Liver (tissue), 9 donors: ENCODE measurements around the gene SGK2. TPM values are rescaled to one million over a fixed set of nuclear protein-coding genes. Genes with fewer than 3 reads are reported as not detected.

Source experiments
- DNase-seq: peaks from one replicate; pipeline ENCODE4 v3.0.0-alpha.2; 2017; ENCODE audit warnings: low spot score
- H3K27ac ChIP-seq, 2 donors: one replicate each; pipeline ENCODE4 v1.7.0; 2013; ENCODE audit warnings: inconsistent platforms in 2 of 2, low read length in 2 of 2, control low read depth in 1 of 2, low read depth in 1 of 2, mild to moderate bottlenecking in 1 of 2
- H3K27me3 ChIP-seq, 4 donors: one replicate each; pipeline versions ENCODE4 v1.6.1 to v1.7.0; 2013; ENCODE audit warnings: low read length in 3 of 4, inconsistent platforms in 1 of 4, mild to moderate bottlenecking in 1 of 4, moderate library complexity in 1 of 4; ENCODE audit not compliant: control insufficient read depth in 4 of 4, insufficient read depth in 4 of 4
- H3K36me3 ChIP-seq, 4 donors: one replicate each; pipeline versions ENCODE4 v1.6.1 to v1.7.0; 2013; ENCODE audit warnings: low read length in 3 of 4, mild to moderate bottlenecking in 3 of 4, low read depth in 1 of 4, moderate library complexity in 1 of 4; ENCODE audit not compliant: control insufficient read depth in 4 of 4, insufficient read depth in 3 of 4
- H3K4me1 ChIP-seq, 4 donors: one replicate each; pipeline versions ENCODE4 v1.6.1 to v1.7.0; 2013; ENCODE audit warnings: low read length in 3 of 4, mild to moderate bottlenecking in 3 of 4, moderate library complexity in 1 of 4; ENCODE audit not compliant: control insufficient read depth in 4 of 4, insufficient read depth in 4 of 4
- H3K4me3 ChIP-seq, 3 donors: one replicate each; pipeline versions ENCODE4 v1.6.1 to v1.7.0; 2013; ENCODE audit warnings: low read length in 3 of 3, control low read depth in 1 of 3, low read depth in 1 of 3, mild to moderate bottlenecking in 1 of 3
- H3K9ac ChIP-seq, 2 donors: one replicate each; pipeline ENCODE4 v1.7.0; 2013; ENCODE audit warnings: low read length in 2 of 2, mild to moderate bottlenecking in 2 of 2, moderate library complexity in 2 of 2, control low read depth in 1 of 2, low read depth in 1 of 2
- H3K9me3 ChIP-seq, 4 donors: one replicate each; pipeline versions ENCODE4 v1.6.1 to v1.7.0; 2013; ENCODE audit warnings: low read length in 3 of 4; ENCODE audit not compliant: control insufficient read depth in 4 of 4
- ATF3 ChIP-seq: IDR thresholded peaks from 2 replicates; pipeline ENCODE4 v1.6.1; 2016; ENCODE audit warnings: antibody characterized with exemption
- EGR1 ChIP-seq, 2 donors: IDR thresholded peaks; 2 replicates each; pipeline ENCODE4 v1.6.1; 2016 to 2018; ENCODE audit warnings: antibody characterized with exemption in 2 of 2, low read depth in 2 of 2
- FOXA1 ChIP-seq: IDR thresholded peaks from 2 replicates; pipeline ENCODE4 v1.6.1; 2016; ENCODE audit warnings: antibody characterized with exemption
- FOXA2 ChIP-seq: IDR thresholded peaks from 2 replicates; pipeline ENCODE4 v1.6.1; 2016; ENCODE audit warnings: antibody characterized with exemption
- GABPA ChIP-seq, 2 donors: IDR thresholded peaks in 1 of 2; conservative IDR thresholded peaks in 1 of 2; 2 replicates each; pipeline ENCODE4 v1.6.1; 2016; ENCODE audit warnings: antibody characterized with exemption in 2 of 2, mild to moderate bottlenecking in 1 of 2, moderate library complexity in 1 of 2
- HNF4A ChIP-seq, 2 donors: conservative IDR thresholded peaks; 2 replicates each; pipeline ENCODE4 v1.6.1; 2016; ENCODE audit warnings: antibody characterized with exemption in 2 of 2, mild to moderate bottlenecking in 2 of 2
- HNF4G ChIP-seq: IDR thresholded peaks from 2 replicates; pipeline ENCODE4 v1.6.1; 2016; ENCODE audit warnings: antibody characterized with exemption
- JUND ChIP-seq, 2 donors: IDR thresholded peaks; 2 replicates each; pipeline ENCODE4 v1.6.1; 2016; ENCODE audit warnings: antibody characterized with exemption in 2 of 2
- MAX ChIP-seq: IDR thresholded peaks from 2 replicates; pipeline ENCODE4 v1.6.1; 2016; ENCODE audit warnings: antibody characterized with exemption
- NR2F2 ChIP-seq: IDR thresholded peaks from 2 replicates; pipeline ENCODE4 v1.6.1; 2016; ENCODE audit warnings: antibody characterized with exemption
- RAD21 ChIP-seq, 2 donors: IDR thresholded peaks; 2 replicates each; pipeline ENCODE4 v1.6.1; 2016; ENCODE audit warnings: antibody characterized with exemption in 2 of 2, mild to moderate bottlenecking in 2 of 2
- RXRA ChIP-seq, 2 donors: IDR thresholded peaks; 2 replicates each; pipeline ENCODE4 v1.6.1; 2017 to 2018; ENCODE audit warnings: antibody characterized with exemption in 2 of 2, mild to moderate bottlenecking in 1 of 2
- SP1 ChIP-seq: IDR thresholded peaks from 2 replicates; pipeline ENCODE4 v1.6.1; 2018; ENCODE audit warnings: antibody characterized with exemption, mild to moderate bottlenecking
- TAF1 ChIP-seq: conservative IDR thresholded peaks from 2 replicates; pipeline ENCODE4 v1.6.1; 2016; ENCODE audit warnings: antibody characterized with exemption, mild to moderate bottlenecking
- YY1 ChIP-seq: IDR thresholded peaks from 2 replicates; pipeline ENCODE4 v1.6.1; 2016; ENCODE audit warnings: antibody characterized with exemption, mild to moderate bottlenecking
- ZBTB33 ChIP-seq: IDR thresholded peaks from 2 replicates; pipeline ENCODE4 v1.6.1; 2016; ENCODE audit warnings: antibody characterized with exemption
- WGBS: extraction: QIAGEN DNeasy Blood & Tissue Kit; methylation state at CpG from one replicate; pipeline ENCODE4 v1.1.7; 2013; 5-methylcytosine and 5-hydroxymethylcytosine counted together
- polyA plus RNA-seq, 2 donors: library from polyadenylated mRNA; stranded (reverse) in 1 of 2; unstranded in 1 of 2; fragments of 200-250 nt in 1 of 2; fragments of >200 nt in 1 of 2; fragmentation: Nextera tagmentation in 1 of 2; extraction: Ambion mirVana in 1 of 2; gene quantifications; one replicate each; pipeline versions ENCODE4 v1.2.1 to v1.2.3, GENCODE V29; 2013 to 2015
- total RNA-seq, 2 donors: library from RNA; depleted of rRNA; stranded (reverse); fragments of >200 nt; gene quantifications; one replicate each; pipeline ENCODE4 v1.2.3, GENCODE V29; 2014
- TF ChIP-seq, protein P1 (sequence below): fragments of 150-350 bp; IDR thresholded peaks from 2 replicates; pipeline ENCODE4 v1.5.1; 2017; ENCODE audit warnings: improper control_type of control experiment, low read depth, low read length; ENCODE audit not compliant: missing input control
- TF ChIP-seq, protein P2 (sequence below): IDR thresholded peaks from 2 replicates; pipeline ENCODE4 v1.6.1; 2016; ENCODE audit warnings: antibody characterized with exemption, mild to moderate bottlenecking
- donor health status: healthy.
- donor health status: healthy.
- donor health status: healthy.
- donor health status: healthy.
- donor health status: healthy.

The SGK2 gene
- total and polyA plus RNA-seq, 4 donors, result 22.9 to 253 (median 60.3) TPM

- Histone ChIP-seq H3K27me3 (no peaks in the 10 kb centered on the region), H3K9ac (no peak overlapping the region), H3K9me3 (no peaks in the 10 kb centered on the region), H3K4me3 (no peak overlapping the region), H3K36me3 (no peaks in the 10 kb centered on the region), H3K4me1 (peaks cover 9 to 21% (median 15%) of the 10 kb centered on the region in 4 donors), H3K27ac (no peak overlapping the region)
- TF ChIP-seq MAX, result no peak
- 95% methylated on average over 7 of the region's 7 CpGs for WGBS
- DNase-seq, result no peak
Measured at GRCh38 chr20:43540673-43541060, 18.2 kb upstream of the SGK2 start.

DNA sequence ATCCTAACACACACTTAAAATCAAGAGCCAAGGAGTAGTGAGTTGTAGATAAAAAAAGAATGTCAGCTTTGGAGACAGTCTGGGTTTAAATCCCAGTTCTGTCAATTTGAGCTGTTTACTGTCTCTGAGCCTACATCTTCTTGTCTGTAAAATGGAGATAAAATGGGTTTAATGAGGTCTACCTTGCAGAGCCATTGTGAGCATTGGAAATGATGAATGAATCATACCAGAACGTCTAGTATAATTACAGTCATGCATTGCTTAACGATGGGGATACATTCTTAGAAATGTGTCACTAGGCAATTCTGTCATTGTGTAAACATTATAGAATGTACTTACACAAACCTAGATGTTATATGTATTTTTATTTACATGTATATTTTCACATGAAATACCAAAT is 17.6 kb upstream of the SGK2 start:
- DNase-seq, result no peak

More for the DNA sequence above, 17.6 kb upstream of the SGK2 start:
- no peak overlapping the region for H3K4me3 ChIP-seq
- no peak overlapping the region for H3K27ac ChIP-seq
- H3K4me1 ChIP-seq, result peaks cover 9 to 21% (median 15%) of the 10 kb centered on the region in 4 donors
- TF ChIP-seq YY1, result no peak
- TF ChIP-seq ZBTB33, result no peak
- TF ChIP-seq, protein P1, sequence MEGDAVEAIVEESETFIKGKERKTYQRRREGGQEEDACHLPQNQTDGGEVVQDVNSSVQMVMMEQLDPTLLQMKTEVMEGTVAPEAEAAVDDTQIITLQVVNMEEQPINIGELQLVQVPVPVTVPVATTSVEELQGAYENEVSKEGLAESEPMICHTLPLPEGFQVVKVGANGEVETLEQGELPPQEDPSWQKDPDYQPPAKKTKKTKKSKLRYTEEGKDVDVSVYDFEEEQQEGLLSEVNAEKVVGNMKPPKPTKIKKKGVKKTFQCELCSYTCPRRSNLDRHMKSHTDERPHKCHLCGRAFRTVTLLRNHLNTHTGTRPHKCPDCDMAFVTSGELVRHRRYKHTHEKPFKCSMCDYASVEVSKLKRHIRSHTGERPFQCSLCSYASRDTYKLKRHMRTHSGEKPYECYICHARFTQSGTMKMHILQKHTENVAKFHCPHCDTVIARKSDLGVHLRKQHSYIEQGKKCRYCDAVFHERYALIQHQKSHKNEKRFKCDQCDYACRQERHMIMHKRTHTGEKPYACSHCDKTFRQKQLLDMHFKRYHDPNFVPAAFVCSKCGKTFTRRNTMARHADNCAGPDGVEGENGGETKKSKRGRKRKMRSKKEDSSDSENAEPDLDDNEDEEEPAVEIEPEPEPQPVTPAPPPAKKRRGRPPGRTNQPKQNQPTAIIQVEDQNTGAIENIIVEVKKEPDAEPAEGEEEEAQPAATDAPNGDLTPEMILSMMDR, result no peak
- no peak for TF ChIP-seq HNF4A (conservative IDR thresholded peaks at IDR 0.05)
- no peak for TF ChIP-seq HNF4G
- TF ChIP-seq SP1, result no peak
- TF ChIP-seq RAD21 (IDR thresholded peaks at IDR 0.05), result no peak
- TF ChIP-seq FOXA2, result no peak
- TF ChIP-seq EGR1 (IDR thresholded peaks at IDR 0.05; ENCODE audit: low read depth in 2 of 2), result no peak
- no peak for TF ChIP-seq NR2F2
- TF ChIP-seq MAX, result no peak
- TF ChIP-seq JUND (IDR thresholded peaks at IDR 0.05), result no peak
- no peak for TF ChIP-seq TAF1
- TF ChIP-seq GABPA (IDR thresholded peaks at IDR 0.05 in 1 of 2, conservative IDR thresholded peaks at IDR 0.05 in 1 of 2), result no peak
- TF ChIP-seq FOXA1, result no peak
- no peak for TF ChIP-seq RXRA (IDR thresholded peaks at IDR 0.05)
- no peak for TF ChIP-seq ATF3
- TF ChIP-seq, protein P2, sequence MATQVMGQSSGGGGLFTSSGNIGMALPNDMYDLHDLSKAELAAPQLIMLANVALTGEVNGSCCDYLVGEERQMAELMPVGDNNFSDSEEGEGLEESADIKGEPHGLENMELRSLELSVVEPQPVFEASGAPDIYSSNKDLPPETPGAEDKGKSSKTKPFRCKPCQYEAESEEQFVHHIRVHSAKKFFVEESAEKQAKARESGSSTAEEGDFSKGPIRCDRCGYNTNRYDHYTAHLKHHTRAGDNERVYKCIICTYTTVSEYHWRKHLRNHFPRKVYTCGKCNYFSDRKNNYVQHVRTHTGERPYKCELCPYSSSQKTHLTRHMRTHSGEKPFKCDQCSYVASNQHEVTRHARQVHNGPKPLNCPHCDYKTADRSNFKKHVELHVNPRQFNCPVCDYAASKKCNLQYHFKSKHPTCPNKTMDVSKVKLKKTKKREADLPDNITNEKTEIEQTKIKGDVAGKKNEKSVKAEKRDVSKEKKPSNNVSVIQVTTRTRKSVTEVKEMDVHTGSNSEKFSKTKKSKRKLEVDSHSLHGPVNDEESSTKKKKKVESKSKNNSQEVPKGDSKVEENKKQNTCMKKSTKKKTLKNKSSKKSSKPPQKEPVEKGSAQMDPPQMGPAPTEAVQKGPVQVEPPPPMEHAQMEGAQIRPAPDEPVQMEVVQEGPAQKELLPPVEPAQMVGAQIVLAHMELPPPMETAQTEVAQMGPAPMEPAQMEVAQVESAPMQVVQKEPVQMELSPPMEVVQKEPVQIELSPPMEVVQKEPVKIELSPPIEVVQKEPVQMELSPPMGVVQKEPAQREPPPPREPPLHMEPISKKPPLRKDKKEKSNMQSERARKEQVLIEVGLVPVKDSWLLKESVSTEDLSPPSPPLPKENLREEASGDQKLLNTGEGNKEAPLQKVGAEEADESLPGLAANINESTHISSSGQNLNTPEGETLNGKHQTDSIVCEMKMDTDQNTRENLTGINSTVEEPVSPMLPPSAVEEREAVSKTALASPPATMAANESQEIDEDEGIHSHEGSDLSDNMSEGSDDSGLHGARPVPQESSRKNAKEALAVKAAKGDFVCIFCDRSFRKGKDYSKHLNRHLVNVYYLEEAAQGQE, result no peak
- no peaks in the 10 kb centered on the region for H3K27me3 ChIP-seq
- H3K9me3 ChIP-seq, result no peaks in the 10 kb centered on the region
- no peaks in the 10 kb centered on the region for H3K36me3 ChIP-seq
- no peak overlapping the region for H3K9ac ChIP-seq
- WGBS, result 70% methylated on average over 2 of the region's 2 CpGs
